Measurements from ENCODE around the gene ERC2.
"Not testable (repeated sequence)": the region's sequence is repeated elsewhere in the genome, so short reads cannot be mapped to it uniquely, and the experiment has no call there.

The ERC2 gene

DNA sequence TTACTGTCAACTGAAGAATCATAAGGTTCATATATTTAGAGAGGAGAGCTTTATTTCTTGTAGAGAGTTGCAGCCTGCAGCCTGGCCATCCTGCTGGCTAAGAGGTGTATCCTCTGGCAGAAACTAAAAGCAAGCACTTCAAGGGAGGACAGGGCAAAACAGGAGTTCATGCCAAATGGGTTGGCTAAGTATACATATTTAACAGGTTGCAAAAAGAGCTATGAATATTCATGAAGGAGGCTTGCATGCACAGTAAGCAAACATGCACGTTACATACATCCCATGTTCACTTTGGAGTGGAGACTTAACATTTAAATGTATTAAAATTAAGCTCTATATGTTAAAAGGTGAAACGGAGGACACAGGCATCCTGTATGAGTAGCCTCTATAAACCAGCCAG lies 354.4 kb downstream of the ERC2 start:
- no peak for DNase-seq

DNA sequence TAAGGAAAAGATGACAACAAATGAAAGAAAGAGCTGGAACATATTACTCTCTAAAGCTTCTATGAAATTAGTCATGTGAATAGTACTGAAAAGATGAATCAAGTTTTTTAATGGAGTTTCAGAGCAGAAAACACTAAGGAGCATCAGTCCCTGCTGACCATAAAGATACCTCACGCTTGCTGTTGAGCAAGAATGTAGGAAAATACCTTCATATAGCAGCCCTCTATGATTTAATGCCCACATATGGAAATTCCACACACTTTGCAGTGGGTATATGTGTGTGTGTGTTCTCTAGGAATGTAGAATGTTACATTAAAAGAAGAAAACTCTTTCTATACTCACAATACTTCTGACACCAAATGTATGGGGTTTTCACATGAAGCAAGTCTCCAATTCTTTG lies 355.0 kb downstream of the ERC2 start:
- DNase-seq, result no peak

DNA sequence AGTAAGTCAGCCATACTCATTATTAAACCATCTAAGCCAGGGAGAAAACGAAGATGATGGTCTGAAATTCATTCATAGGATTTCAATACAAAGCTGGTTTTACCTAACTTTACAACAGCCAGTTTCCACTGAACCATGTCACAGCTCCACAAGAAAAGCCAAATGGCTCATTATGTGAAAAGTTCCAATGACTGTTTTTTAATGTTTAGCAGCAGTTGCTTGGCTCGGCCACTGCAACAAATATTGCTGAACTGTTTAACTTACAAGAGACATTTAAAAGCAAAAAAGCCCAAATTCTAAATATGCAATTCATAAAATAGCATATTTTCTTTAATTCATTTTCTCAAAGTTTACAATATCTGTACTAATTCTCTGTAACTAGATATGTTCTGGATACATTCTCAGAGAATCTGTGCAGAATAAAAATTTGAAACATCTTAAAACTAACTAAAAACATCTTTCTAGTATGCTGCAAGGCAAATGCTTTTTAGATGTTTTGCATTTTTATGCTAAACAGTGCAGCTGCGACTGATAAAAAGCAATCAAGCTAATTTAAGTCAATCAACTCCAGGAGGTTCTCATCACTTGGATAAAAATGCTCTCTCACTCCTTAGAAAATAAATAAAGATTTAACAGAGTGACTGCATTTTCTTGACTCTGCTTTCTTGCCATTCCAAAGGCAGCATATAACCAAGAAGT lies 356.5 kb downstream of the ERC2 start:
- no peak for DNase-seq

DNA sequence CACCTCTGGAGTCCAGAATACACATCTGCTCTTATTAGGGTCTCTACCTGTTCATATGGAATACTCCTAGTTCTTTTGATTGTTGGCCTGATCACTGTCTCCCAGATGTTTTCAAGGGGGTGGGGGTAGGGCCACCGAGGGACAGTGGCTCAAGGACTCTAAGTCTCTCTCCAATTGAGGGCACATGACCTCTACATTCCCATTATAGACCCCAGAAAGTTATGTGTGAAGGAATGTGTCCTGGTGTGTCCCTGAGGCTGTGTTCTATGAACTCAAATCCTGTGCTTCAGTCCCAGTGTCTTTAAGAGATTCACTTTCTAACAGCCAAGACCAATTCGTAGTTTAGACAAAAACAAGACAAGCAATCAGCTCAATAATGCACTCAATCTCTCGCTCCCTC lies 357.4 kb downstream of the ERC2 start:
- no peak for DNase-seq

DNA sequence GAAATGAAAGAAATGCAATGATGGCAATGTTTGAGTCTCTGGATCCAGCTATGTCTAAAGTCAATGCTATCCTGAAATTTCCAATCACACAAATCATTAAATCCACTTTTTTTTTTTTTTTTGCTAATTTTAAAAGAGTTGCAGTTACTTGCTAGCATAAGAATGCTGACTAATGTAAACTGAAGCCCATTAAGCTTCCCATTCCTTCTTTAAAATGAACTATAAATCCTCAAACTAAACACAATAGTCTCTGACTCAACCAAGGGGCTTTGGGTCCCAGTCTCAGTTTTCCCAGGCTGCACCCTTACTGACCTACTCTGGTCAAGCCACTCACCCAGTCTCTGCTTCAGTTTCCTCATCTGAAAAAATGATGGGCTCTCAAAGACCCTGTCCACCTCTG lies 361.1 kb downstream of the ERC2 start:
- no peak for DNase-seq

DNA sequence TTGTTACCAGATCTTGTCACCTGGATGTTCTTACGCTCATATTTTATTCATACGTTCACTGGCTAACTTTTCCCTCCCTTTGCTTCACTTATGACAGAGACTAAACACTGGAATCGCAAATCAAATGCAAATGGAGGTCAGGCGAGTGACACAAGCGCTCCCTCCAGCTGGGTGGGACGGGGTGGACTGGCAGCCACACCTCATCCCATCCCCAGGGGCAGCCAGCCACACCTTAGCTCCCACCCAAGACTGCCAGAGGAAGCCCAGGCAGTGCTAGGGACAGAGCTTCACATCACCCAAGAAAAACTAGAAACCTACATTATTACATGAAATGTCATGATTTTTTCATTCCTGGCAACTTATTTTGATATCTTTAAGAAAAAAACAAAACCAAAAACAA lies 366.2 kb downstream of the ERC2 start:
- DNase-seq, result no peak

DNA sequence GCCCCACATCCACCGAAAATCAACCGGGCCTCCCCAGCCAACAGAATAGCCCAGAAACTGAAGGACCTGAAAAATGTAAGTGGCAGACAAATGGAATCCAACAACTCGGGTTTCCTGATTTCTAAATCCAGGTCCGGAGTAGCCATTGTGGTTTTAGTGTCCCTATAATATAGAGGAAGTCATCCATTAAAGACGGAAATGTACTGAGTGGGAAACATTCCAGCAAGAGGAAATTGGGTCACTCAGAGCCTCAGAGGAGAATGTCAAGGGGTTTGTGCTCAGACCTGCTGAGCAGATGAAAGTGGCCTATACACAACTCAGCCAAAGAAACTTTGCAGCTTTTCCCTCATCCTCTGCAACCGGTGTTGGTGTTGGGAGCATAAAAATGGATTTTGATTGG lies 366.7 kb downstream of the ERC2 start:
- no peak for DNase-seq

DNA sequence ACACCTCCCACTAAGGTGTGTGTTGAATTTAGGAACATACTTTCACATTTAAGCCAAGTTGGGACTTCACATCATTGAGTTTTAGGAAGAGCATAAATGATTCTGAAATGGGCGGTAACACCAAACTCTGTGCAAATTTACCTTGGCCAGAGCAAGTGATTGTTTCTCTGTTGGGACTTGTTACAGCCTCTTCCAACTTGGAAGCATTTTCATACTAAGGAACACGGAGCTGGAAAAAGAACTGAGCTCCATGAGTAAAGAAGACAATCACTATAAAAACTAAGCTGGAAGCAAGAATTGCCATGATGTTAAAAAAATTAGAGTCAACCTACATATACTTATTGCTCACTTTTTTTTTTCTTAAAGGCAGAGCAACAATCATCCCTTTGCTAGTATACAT lies 371.3 kb downstream of the ERC2 start:
- DNase-seq, result no peak

DNA sequence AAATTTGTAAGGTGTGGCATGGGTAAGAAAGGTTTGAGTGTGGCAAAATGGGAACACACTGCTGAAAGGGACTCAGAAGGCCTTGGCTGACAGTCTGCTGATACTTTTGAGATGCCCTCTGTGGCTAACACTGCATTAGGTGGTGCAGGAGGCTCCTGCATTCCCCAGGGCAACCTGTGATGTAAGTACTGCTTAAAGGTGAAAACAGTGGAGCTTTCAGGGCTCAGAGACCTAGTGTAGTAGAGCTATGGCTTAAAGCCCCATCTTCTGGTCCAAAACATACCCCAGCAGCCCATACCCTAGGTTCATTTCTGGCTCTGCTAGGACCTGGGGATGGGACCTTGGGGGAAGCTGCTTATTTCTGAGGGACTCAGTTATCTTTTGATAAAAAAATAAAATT lies 374.1 kb downstream of the ERC2 start:
- DNase-seq, result no peak

DNA sequence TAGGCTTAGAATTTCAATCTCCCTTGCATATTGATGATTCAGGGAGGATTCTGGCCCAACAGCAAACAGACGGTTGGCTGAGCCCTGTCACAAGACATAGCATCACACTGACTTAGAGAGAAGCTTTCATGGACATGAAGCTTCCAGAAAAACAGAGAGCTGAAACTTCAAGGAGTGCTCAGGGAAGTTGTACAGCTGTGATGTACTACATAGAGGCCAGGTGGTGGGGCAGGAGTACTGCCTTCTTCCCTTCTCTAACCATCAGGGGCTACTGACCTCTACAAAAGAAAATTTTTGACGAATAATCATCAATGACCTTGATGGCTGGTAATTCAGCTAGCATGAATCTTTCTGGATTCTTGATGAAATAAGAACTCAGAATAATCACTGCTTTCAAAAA lies 378.5 kb downstream of the ERC2 start:
- no peak for DNase-seq

DNA sequence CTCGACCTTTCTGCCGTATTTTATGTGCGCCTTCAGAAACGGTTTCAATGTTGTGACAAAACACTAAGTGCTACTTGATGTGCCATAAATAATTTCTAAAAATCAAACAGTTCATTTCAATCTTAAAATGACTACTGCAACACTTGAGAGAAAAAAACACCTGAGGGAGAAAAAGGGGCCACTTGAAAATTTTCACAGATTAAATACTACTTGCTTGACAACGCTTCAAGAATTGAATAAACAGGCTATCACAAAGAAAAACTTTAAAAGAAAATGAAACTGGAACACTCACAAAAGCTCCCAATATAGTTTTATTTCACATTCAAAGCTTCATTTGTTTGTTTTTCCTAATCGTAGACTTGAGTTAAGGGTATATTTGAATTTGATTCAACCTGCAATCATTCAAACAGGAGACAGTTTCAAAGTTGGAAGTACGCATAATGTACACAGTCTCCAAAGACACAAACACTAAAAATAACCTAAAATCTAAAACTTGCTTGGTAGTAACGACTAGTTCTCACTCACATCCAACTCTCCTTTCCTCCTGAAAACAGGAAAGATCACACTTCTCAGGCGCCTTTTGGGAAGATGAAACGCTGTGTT lies 380.7 kb downstream of the ERC2 start:
- no peak for DNase-seq

DNA sequence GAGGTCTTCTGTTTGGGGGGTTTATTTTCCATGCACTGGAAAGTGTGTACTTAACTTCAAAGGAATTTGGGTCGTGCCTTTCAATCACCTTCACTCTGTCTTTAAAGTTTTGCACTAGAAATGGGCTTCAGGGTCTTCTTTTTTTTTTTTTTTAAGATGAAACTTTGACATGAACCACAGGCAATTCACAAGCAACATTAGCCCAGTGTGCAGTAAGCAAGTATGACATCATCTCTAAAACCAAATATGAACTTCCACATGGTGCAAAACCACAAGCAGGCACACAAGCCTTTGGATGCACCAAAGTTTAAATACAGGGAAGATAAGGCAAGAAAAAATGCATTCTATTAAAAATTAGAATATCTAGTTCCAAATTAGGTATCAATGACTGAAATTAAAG lies 381.9 kb downstream of the ERC2 start:
- no peak for DNase-seq

DNA sequence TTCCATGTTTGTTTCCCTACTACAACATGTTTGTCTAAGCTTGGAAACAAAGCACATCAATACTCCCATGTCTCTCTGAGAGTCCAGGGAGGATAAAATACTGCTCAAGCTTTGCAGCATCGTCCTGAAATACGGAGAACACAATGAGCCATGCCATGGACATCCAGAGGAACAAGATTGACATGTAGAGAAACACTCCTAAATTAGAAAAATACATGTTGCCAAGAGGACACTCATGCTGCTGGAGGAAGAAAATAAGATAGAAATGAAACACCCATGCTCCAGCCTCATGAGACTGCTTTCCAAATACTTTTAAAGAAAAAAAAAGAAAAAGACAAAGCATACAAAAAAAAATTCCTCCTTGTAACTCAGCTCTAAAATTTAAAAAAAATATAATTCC lies 387.0 kb downstream of the ERC2 start:
- DNase-seq, result no peak

DNA sequence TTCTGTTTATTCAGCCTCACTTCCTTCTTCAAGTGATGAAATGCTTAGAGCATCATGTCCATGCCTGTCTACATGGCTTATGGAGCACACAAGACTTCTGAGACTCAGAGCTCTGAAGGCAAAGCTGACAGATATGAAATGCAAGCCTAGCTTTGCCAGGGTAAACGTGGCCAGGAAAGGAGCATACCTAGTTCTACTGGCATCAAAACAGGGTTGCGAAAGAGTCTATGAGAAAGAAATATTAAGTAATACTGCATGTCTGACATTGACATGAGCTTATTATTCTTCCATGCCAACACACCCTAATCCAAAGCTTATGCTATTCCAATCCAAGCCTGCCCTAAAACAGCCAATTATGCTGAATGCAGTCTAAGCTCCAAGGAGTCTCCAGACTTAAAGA lies 391.5 kb downstream of the ERC2 start:
- no peak for DNase-seq

DNA sequence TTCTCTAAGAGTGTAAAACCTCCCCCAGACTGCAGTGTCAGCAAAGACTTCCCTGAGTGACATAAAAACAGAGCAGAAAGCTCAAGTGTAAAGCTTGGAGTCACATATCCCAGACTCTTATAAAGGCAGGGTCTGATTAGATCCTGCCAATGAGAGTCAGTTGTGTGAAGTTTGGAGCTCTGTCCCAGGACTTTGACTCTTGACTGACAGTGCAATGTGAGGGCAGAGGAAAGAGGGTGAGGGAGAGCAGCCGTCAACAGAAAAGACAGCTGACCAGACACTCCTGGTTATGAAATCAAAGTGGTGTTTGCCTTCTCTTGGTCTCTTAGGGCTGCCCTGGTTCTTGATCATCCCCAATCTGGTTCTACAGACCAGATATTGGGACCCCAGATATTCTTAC lies 393.2 kb downstream of the ERC2 start:
- no peak for DNase-seq

DNA sequence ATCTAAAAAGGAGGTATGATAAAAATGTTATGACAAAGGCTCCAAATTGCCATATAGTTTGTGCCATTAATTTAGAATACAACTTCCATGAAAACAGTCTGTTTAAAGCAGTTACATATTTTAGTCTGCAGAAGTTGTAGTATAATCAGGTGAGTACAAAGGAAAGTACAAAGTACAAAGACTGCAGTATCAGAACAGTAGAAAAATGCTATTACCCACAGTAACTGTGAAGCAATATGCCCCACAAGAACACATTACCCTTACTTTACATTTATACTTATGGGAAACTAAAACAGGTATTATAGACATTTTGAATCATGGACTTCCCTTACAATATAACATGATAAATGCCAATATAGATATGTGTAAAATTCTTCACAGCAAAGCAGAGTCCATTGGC lies 398.5 kb downstream of the ERC2 start:
- no peak for DNase-seq

DNA sequence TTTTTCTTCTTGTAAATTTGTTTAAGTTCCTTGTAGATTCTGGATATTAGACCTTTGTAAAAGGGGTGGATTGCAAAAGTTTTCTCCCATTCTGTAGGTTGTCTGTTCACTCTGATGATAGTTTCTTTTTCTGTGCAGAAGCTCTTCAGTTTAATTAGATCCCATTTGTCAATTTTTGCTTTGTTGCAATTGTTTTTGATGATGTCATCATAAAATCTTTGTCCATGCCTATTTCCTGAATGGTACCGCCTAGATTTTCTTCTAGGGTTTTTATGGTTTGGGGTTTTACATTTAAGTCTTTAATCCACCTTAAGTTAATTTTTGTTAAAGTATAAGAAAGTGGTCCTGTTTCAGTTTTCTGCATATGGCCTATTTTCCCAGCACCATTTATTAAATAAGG lies 401.9 kb downstream of the ERC2 start:
- not testable (repeated sequence) for DNase-seq

DNA sequence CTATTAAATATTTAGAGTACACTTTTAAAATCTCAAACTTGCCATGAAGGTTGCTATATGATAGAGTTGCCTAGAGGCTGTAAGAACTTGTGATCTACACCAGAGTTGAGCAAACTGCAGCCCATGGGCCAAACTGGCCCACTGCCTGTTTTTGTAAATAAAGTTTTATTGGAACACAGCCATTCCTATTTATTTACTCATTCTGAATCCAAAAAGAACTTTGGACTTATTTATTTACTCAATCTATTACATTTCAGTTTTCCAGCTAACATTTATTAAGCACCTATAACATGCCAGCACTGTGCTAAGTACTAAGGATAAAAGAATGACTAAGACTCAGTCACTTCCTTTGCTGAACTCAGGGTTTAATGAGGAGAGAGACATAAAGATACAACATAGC lies 403.6 kb downstream of the ERC2 start:
- DNase-seq, result no peak

DNA sequence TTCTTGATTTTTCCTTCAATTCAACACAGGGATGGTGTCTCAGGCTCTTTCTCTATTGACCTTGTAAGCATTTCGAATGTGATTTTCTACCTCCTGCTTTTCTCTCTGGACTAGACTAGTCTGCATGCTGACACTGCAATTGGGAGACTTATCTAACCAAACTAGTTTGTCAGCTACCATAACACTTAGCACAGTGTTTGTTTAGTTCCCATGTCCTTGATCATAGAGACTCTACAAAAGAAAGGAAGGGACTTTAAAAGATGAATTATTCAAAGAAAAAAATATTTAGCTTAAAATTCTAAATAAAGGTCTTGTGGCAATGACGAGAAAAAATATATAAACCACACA lies 407.0 kb downstream of the ERC2 start:
- DNase-seq, result no peak

DNA sequence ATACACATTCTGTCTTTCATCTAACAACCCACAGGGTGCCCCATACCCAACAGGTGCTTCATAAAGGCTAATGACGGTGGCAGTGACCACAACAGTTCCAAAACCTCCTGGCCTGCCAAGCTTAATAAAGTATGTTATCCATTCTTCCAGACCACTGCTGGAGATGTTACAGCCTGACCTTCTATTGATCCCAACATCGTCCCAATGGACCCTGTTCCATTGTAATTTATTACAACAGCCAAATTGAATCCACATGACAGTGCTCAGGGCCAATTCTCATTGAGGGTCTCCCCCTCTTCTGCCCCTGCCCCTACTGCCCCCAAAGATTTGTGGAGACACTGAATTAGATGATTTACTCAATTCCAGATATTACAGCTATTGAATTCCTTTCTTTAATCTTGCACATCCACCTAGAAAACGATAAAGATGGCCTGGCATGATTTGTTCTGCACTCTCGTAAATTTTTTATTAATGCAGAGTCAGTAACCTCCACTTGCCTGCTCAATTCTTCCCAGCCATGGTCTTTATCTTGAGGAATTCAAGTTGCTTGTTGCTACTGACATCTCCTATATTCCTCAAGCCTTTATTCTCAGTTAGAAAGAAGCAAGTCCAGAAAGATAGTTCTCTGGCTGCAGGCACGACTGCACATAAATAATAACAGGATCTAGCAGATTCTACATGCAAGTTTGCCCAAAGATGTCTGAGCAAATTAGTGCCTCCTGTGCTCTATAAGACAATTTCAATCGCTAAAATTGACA lies 407.6 kb downstream of the ERC2 start:
- DNase-seq, result no peak

DNA sequence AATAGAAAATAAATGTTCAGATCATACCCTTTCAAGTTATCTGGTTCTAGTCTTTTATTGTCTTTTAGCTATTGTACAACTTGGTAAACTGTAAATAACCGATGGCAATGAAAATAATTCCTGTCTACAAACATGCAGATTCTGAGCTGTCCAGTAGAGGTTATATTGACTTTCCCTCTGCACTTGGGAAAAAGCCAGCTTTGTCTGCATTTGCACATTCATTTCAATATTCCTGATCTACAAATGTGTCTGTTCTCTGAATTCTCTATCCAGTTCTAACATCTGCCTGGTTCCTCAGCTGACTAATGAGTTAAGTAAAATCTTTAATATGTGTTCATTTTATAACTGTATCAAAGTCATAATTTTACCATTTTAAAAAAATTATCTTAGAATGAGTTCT lies 408.5 kb downstream of the ERC2 start:
- no peak for DNase-seq

DNA sequence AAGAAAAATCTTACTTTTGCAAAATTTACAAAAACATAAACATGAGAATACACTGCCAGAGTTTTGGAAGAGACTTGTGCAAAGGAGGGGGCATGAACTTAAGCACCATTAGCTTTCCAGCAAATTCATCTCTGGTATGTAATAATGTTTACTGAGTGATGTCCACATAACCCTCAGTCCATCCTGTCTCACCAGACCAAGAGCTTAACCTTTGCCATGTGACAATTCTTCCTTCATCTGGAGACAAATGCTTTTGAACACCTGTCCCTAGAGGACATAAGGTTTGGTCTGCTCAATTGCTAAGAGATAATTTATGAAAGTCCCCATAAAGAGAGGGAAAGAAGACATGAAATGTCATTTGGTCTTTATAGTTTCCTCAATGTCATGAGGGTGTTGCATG lies 412.3 kb downstream of the ERC2 start:
- DNase-seq, result no peak

DNA sequence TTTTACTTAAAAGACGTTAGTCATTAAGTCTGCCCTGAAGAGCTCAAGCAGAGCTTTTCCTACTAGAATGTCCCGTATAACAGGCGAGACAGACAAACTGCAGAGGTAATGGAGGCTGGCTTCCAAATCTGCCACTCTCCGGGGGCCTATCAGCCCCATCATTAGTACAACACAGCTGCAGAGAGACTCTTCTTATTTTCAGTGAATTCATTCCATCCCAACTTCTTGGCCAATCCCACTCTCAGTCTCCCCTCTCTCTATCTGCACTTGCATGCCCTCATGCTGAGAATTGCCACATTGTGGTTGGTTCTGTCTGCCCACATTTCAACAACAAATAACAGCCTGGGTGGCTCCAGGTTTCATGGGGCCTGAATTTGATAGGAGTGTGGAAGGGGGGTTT lies 412.7 kb downstream of the ERC2 start:
- no peak for DNase-seq

DNA sequence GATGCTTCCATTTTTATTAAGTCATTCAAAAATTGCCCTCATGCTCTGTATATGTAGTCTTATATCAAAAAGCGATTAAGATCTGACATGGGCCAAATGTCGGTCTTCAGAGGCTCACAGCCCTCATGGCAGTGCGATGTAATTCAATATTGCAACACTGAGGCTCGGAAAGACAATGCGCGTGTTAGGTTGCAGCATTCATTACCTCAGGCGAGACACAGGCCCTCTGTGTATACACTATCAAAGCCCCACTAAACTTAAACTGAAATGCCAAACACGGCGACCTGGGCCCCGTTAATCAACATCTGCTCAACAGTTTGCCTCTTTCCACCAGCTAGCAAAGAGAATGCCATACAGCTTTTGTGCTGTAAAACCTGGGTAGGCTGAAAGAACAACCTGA lies 413.4 kb downstream of the ERC2 start:
- DNase-seq, result no peak

DNA sequence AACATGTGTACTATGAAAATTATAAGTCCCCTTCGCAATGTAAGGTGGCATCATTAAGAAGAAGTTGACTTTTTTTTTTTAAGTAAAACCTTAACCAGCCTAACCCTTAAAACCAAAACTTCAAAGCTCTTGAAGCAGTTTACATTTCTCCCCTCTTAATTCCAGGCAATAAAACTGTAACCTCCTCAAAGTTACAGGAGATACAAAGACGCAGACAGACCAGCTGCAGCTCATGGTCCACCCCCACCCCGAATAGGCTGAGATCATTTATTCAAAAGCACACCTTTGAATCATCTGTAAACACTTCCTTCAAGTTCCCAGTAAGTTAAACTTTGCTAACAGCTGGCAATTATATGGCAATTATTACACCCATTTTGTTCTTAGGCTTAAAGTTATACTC lies 414.5 kb downstream of the ERC2 start:
- DNase-seq, result no peak

All from hematopoietic multipotent progenitor cell treated with erythropoietin and hydrocortisone succinate and interleukin-3 and kit ligand, for 6 days (in vitro differentiated cells).